CMK (cell line): Measurements from ENCODE around the gene POU2F3.
"Not testable (repeated sequence)": the region's sequence is repeated elsewhere in the genome, so short reads cannot be mapped to it uniquely, and the experiment has no call there.

Experiments
- DNase-seq: peaks from one replicate; pipeline ENCODE4 v3.0.0-alpha.2; 2010; ENCODE audit warnings: low read depth

POU2F3 gene

GRCh38 chr11:120253377-120253776 is 13.4 kb downstream of the POU2F3 start:
- not testable (repeated sequence) for DNase-seq

GRCh38 chr11:120254788-120255518 is 15.0 kb downstream of the POU2F3 start:
- DNase-seq = no peak

- DNase-seq = no peak
These were observed 15.6 kb downstream of the POU2F3 start for GRCh38 chr11:120255519-120255866.

- no peak for DNase-seq
These were observed 16.2 kb downstream of the POU2F3 start for GRCh38 chr11:120256178-120256577.

GRCh38 chr11:120256779-120257178 is 16.8 kb downstream of the POU2F3 start:
- DNase-seq = no peak

- DNase-seq = no peak
These were observed 17.4 kb downstream of the POU2F3 start for GRCh38 chr11:120257346-120257745.

GRCh38 chr11:120258661-120259060 is 18.7 kb downstream of the POU2F3 start:
- no peak for DNase-seq

GRCh38 chr11:120259241-120259640 is 19.3 kb downstream of the POU2F3 start:
- no peak for DNase-seq

GRCh38 chr11:120259988-120260565 is 20.1 kb downstream of the POU2F3 start:
- no peak for DNase-seq

GRCh38 chr11:120260616-120261015 is 20.7 kb downstream of the POU2F3 start:
- no peak for DNase-seq

- DNase-seq = no peak
These were observed 21.4 kb downstream of the POU2F3 start for GRCh38 chr11:120261321-120261720.

GRCh38 chr11:120261931-120262330 is 22.0 kb downstream of the POU2F3 start:
- DNase-seq = no peak

- no peak for DNase-seq
These were observed 27.4 kb downstream of the POU2F3 start for GRCh38 chr11:120267319-120267718.

GRCh38 chr11:120268686-120269085 is 28.7 kb downstream of the POU2F3 start:
- no peak for DNase-seq

- DNase-seq = no peak
These were observed 30.4 kb downstream of the POU2F3 start for GRCh38 chr11:120270386-120270785.

GRCh38 chr11:120271672-120272071 is 31.7 kb downstream of the POU2F3 start:
- DNase-seq = no peak

- DNase-seq = no peak
These were observed 32.4 kb downstream of the POU2F3 start for GRCh38 chr11:120272303-120272702.

GRCh38 chr11:120273432-120273831 is 33.5 kb downstream of the POU2F3 start:
- no peak for DNase-seq

GRCh38 chr11:120273956-120274355 is 34.0 kb downstream of the POU2F3 start:
- not testable (repeated sequence) for DNase-seq

GRCh38 chr11:120279502-120279901 is 39.6 kb downstream of the POU2F3 start:
- no peak for DNase-seq

- no peak for DNase-seq
These were observed 40.7 kb downstream of the POU2F3 start for GRCh38 chr11:120280600-120281051.

- DNase-seq = no peak
These were observed 41.3 kb downstream of the POU2F3 start for GRCh38 chr11:120281143-120281795.

GRCh38 chr11:120283124-120283523 is 43.2 kb downstream of the POU2F3 start:
- DNase-seq = no peak
